Suprapubic skin (tissue), 4 donors: ENCODE data around the gene RSAD2.

Experiments used
- POLR2A ChIP-seq, 2 donors: fragments of 450-650 bp; IDR thresholded peaks; one replicate each; pipeline ENCODE4 v1.6.1; 2017; ENCODE audit warnings: antibody characterized with exemption in 2 of 2, mild to moderate bottlenecking in 2 of 2, moderate library complexity in 2 of 2
- POLR2AphosphoS5 ChIP-seq, 3 donors: sonication (generic); formaldehyde crosslinking; IDR thresholded peaks; one replicate each; pipeline ENCODE4 v1.6.1; 2017; ENCODE audit warnings: antibody characterized with exemption in 3 of 3
- TF ChIP-seq, protein P1 (sequence below), 2 donors: fragments of 200-600 bp in 1 of 2; fragments of 450-650 bp in 1 of 2; sonication (generic) in 1 of 2; IDR thresholded peaks; one replicate each; pipeline ENCODE4 v1.5.1; 2016 to 2019; ENCODE audit warnings: antibody characterized with exemption in 2 of 2, mild to moderate bottlenecking in 1 of 2, moderate library complexity in 1 of 2

DNA sequence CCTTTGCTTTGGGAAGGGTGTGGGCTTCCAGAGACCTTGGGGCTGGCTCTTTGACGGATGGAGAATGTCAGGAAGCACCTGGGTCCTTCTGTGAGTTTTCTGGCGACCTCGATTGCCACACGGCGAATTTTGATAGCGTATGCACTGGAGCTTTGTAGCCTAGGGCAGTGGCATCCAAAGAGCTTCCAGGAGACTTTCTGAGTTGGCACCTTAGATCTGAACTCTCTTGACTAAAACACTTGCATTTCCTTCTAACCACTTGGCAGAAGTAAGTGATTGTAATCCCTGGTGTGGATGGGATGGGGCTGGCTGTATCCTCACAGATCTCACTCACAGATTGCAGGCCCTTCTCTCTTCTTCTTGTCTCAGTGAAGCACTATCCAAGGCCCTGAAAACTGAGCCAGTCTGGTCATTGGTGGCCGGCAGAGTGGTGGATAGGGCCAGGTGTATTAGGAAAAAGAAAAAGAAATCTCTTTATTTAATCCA, 47.4 kb downstream of the RSAD2 start:
- TF ChIP-seq POLR2A (IDR thresholded peaks at IDR 0.05) (no peak), POLR2AphosphoS5 (IDR thresholded peaks at IDR 0.05) (no peak)
- TF ChIP-seq, protein P1, sequence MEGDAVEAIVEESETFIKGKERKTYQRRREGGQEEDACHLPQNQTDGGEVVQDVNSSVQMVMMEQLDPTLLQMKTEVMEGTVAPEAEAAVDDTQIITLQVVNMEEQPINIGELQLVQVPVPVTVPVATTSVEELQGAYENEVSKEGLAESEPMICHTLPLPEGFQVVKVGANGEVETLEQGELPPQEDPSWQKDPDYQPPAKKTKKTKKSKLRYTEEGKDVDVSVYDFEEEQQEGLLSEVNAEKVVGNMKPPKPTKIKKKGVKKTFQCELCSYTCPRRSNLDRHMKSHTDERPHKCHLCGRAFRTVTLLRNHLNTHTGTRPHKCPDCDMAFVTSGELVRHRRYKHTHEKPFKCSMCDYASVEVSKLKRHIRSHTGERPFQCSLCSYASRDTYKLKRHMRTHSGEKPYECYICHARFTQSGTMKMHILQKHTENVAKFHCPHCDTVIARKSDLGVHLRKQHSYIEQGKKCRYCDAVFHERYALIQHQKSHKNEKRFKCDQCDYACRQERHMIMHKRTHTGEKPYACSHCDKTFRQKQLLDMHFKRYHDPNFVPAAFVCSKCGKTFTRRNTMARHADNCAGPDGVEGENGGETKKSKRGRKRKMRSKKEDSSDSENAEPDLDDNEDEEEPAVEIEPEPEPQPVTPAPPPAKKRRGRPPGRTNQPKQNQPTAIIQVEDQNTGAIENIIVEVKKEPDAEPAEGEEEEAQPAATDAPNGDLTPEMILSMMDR (IDR thresholded peaks at IDR 0.05): no peak
